NCI-H1694 (cell line): Measurements from ENCODE around the gene CIC.

Source experiments
- DNase-seq: peaks from one replicate; lab custom pipeline; 2025; lab: John Stamatoyannopoulos, UW

CIC gene

DNA sequence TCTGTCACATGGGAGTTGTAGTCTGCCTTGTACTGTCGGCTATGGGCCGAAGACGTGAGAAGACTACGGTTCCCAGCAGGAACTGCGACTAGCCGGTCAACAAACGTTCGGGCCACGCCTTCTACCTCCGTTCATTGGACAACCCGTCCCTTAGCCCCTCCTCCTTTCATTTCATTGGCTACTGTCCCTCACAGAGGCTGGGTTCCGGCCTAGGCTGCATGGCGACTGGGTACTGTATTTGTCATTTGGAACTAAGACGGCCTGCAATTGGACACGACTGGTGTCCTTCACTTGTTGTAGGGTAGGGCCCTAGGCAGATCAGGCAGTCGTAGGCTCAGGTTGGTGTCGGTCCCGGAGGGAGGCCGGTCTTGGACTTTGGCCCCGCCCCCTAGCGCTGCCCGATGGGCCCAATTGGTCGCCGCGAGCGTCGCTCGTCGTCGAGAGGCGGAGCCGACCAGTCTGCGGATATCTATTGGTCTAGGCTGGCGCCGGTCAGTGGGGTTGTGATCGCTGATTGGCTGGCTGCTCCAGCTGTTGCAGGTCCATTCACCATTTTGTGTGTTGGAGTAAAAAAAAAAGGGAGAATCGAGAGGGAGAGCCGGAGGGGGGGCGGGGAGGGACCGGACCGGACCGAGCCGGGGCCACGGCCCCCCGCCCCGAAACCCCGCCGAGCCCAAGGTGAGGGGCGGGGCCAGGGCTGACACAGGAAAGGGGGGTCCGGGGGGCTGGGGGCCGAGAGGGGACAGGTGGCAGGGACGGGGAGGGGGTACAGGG, at the start of gene CIC:
Gene CIC (plus strand): TSS at position 549 of the 774 bp plus-strand sequence. CDS start 2,532 bp downstream, outside the sequence.
- peak; percentile 100 for DNase-seq

DNA sequence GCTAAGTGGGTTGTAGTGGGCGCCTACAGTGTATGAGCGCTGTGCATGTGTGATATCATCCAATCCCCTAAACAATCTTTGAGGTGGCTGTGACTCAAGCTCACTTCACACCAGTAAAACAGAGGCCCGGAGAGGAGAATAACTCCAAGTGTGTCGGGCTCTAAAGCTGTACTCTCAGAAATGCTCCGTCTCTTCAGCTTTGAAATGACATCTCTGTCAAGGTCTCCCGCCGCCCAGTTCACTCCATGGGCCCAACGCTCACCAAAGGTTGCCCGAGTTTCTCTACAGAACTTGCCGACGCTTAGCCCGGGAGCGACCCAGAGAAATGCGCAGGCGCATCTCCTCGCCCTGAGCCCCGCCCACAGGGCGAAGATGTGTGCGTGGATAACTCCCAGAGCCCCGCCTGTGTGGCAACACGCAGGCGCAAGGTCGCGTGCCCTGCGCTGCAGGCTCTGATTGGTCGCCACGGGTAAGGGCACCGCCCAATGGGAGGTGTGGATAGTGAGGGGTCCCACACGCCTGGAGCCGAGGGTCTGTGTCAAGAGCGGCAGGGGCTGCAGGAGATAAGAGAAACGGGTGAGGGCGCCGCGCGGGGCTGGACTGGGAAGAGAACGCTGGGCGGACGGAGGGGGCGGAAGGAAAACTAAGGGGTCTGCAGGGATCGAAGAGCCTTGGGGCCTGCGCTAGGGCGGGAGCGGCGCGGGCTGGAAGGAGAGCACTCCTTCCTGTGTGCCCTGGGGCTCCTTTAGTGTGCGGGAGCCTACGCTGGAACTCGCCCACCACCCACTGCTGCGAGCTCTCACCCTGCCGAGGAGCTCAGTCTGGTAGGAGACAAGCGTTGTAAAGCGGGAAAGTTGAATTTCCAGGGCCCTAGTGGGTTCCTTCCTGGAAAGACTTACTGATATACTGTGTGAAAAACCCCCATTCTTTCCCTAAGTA, 49.0 kb upstream of the CIC start, which contains the start of gene ZNF526:
Gene ZNF526 (plus strand): TSS at position 501 of the 939 bp plus-strand sequence. CDS start 4,092 bp downstream, outside the sequence.
- peak; percentile 97 for DNase-seq

DNA sequence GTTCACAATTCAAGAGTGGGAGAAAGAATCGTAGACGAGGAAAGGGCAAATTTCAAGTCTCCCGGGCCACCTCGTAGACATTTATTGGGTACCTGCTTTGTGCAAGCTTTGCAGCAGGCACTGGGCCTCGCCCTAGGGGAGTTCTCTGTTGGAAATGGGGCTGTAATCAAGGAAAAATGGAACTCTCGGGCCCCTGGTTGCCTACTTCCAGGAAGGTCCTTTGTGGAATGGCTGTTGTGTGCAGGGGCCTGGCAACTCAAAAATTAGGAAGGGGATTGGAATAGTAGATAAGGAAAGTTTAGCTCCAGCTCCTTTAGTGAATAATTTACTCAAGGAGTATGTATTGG, 48.3 kb upstream of the CIC start:
- DNase-seq: no peak

DNA sequence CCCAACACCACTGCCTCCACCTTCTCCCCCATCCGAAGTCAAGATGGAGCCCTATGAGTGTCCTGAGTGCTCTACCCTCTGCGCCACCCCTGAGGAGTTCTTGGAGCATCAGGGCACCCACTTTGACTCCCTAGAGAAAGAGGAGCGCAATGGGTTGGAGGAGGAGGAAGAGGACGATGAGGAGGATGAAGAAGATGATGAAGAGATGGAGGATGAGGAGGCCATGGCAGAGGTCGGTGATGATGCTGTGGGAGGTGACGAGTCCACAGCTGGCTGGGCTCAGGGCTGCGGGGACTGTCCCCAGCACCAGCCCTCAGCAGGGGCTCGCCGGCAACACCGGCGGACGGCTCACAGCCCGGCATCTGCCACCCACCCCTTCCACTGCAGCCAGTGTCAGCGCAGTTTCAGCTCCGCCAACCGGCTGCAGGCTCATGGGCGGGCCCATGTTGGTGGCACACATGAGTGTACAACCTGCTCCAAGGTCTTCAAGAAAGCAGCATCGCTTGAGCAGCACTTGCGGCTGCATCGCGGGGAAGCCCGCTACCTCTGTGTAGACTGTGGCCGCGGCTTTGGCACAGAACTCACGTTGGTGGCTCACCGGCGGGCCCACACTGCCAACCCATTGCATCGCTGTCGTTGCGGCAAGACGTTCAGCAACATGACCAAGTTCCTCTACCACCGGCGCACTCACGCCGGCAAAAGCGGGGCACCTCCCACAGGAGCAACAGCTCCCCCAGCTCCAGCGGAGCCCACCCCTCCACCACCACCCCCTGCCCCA, 43.9 kb upstream of the CIC start:
- DNase-seq: no peak

DNA sequence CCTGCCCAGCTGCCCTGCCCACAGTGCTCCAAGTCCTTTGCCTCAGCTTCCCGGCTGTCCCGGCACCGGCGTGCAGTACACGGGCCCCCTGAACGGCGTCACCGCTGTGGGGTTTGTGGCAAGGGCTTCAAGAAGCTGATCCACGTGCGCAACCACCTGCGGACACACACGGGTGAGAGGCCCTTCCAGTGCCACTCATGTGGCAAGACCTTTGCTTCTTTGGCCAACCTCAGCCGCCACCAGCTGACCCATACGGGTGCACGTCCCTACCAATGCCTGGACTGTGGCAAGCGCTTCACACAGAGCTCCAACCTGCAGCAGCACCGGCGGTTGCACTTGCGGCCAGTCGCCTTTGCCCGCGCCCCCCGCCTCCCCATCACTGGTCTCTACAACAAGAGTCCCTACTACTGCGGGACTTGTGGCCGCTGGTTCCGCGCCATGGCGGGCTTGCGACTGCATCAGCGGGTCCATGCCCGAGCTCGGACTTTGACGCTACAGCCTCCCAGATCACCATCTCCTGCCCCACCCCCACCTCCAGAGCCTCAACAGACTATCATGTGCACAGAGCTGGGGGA, 43.2 kb upstream of the CIC start:
- DNase-seq: no peak

DNA sequence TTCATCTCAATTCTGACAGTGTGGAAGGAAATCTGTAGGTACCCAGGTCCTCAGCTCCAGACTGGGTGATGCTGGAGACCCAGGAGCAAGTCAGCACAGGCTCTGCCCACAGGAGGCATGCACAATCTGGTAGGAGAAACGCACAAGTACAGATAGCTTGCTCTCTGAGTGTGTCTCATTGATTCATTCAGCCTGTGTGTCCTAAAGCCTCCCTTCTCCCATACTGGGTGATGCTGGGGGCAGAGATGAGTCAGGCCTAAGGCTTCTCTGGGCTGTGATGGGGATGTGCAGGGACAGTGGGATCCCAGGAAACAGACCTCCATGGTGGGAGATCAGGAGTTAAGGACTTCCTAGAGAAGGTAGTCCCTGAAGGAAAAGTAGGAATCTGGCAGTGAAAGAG, 42.2 kb upstream of the CIC start:
- no peak for DNase-seq

DNA sequence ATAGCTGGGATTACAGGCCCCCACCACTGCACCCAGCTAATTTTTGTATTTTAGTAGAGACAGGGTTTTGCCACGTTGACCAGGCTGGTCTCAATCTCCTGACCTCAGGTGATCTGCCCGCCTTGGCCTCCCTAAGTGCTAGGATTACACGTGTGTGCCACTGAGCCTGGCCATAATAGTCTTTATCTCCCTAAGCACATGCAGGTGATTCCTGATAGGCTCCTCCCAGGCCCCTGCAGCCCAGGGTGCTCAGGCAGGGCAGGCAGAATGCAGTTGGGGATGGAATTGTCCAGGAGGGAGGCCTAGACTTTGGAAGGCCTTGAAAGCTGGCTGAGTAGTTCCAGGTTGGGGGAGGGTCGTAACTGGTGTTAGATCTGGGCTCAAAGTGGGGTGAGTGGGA, 40.4 kb upstream of the CIC start:
- no peak for DNase-seq

DNA sequence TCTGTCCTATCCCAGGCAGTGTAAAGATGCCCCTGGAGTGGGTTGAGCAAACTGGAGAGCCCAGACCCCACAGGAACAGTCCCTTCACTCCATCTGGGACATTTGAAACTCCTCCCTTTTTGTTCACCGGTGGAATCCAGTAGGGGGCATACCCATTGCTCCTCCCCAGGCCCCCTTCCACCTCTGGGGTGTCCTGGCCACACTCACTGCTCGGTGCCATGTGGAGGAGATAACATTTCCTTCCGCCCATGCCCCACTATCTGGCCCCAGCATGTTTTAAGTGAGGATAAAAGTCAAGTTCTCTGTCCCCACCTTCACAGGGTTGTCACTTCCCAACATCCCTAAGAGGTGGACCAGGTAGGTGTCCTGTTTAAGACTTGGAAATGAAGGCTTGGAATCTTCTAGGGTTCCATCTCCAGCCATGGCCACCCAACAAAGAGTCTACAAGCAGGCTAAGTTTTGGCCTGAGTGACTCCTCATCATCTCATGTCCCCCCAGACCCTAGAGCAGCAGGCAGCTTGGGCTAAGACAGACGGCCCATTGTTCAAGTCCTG, 39.7 kb upstream of the CIC start:
- no peak for DNase-seq

DNA sequence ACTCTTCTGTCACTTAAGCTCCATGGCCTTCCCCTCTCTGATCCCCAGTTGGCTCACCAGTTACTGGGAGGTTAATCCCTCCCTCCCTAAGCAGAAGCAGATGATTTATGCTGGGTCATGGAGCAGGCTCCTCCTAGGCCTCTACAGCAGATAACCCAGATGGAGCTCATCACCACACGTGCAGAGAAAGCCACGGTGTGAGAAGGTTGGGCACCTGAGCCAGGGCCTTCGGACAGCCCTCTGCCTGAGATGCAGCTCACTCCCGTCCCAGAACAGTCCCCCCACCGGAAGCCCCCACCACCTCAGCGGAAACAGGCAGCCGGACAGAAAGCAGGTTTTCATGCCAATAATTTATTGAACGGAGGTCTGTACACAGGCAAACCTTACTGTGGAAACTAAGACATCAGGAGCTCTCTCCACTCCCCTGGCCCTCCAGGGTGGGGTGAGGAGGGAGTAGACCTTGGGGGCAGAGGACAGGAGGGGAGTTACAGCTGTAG, 39.1 kb upstream of the CIC start:
- DNase-seq: no peak

DNA sequence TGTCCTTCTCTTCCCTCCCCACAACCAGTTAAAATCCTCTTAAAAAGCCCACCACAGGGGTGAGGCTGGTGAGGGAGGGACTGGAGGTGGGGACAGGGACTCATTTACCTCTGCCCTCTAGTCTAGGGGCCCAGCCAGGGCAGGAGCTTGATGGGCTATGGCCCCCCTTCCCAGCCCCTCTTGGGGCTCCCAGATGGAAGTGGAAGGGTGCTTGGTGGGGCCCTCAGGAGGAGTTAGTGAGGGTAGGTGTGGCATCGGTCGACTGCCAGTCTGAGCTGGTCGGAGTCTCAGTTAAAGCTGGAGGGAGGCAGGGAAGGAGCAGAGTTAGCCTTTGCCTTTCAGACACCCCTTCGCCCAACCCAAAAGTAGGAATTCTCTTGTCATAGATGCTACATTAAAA, 38.5 kb upstream of the CIC start:
- DNase-seq: no peak

DNA sequence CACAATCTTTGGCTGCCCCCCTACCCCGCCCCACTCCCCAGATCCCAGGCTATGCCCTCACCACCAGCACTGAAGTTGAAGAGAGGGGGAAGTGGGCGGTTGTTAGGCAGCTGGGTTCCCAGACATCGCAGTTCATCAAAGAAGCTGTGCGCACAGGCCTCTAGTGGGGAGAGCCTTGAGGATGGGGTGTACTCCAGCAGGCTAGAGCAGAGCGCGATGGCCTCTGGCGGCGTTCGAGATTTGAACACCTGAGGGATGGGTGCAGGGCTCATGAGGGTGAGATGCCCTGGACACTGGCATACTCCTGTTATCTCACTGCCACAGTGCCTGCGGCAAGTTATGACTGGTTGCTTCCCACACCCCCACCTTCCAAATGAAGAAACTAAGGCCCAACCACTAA, 36.6 kb upstream of the CIC start:
- no peak for DNase-seq

DNA sequence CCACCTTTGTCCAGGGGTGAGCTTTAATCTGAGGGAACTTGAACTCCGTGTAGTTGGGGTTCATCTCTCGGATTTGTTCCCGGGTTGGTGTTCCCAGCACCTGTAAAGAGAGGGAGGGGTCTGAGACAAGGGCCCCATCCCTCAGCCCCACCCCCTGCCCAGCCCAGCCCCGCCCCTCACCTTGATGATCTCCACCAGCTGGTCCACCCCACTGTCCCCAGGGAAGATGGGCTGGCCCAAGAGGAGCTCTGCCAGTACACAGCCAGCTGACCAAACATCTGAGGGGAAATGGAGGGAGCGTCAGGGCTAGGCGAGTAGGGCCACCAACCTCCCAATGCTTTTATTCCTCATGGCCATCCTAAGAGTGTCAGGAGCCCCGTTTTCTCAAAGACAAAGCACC, 35.9 kb upstream of the CIC start:
- no peak for DNase-seq

DNA sequence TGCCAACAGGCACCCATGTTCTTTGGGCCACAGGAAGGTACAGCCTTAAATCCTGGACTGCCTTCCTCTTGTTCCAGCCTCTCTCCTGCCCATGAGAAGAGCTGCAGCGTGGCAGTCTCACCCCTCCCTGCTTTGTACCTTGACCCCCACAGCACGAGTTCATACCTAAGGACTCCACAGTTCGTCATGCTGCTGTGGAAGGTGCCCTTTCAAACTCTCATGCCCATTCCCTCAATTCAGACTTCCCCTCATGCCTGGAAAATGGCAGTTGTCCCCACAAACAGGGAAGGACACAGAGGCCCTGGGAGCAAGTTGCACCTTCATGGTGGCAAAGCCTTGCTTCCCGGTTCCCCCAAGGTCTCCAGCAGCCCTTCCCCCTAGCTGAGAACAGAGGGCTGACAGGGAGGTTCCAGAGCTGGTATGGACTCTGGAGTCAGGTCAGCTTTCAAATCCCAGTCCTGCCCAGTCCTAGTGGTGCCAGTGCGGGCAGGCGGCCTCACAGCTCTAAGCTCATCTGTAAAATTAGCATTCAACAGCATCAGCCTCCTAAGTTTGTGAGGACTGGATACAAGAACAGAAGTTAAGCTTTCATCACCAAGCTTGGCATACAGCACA, 35.3 kb upstream of the CIC start:
- DNase-seq: no peak

DNA sequence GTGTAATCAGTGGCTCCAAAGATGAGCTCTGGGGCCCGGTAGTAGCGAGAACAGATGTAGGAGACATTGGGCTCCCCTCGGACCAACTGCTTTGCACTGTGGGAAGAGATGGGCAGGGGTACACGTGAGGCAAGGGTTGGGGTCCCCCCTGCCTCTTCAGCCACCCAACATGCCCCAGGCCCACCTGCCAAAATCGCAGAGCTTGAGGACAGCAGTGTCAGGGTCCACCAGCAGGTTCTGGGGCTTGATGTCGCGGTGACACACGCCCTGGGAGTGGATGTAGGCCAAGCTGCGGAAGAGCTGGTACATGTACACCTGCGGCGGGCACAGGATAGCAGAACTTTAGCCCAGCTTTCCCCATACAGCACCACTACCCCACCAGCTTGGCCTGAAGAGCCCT, 34.7 kb upstream of the CIC start:
- DNase-seq: no peak

DNA sequence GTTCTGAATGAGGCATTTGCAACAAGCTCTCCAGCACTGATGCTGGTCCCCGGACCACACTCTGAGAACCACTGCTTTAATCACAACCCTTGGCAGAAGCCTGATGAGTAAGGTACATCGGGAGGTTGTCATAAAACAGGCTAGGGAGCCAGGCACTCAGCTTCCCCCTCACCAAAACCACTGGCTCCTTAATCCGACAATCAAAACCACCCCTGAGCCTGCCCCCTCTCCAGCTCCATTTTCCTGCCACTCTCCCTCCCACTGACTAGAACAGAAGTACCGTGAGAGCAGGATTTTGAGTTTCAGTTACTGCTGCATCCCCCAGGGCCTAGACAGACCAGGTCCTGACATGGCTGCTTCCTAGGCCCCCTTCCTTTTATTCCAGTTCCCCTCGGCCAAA, 33.9 kb upstream of the CIC start:
- DNase-seq: no peak

DNA sequence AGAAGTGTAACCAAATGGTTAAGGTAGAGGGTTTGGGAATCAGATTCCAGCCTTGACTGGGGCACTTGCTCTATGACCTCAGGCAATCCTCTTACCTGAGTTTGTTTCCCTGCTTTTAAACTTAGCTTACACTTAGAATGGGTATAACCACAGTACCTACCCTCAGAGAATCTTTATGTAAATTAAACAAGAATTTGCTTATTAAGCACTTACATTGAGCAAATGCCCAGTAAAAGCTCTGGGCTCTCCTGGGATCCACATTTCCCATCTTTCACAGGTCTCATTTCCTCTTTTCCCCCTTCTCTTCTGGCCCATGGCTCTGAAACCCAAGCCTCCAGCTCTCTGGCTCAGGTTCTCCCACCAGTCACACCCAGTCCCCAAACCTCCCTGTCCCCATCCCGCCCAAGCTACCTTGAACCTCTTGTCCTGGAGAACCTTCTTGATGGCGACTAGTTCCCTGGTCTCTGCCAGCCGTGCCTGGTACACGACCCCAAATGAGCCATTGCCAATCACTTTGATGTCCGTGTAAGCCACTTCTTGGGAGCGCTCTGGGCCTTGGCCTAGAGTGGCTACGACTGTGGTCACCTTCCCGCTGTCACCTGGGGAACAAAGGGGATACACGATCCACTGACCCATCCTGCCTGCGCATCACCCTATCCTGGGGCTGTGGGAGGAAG, 29.4 kb upstream of the CIC start:
- DNase-seq: no peak

DNA sequence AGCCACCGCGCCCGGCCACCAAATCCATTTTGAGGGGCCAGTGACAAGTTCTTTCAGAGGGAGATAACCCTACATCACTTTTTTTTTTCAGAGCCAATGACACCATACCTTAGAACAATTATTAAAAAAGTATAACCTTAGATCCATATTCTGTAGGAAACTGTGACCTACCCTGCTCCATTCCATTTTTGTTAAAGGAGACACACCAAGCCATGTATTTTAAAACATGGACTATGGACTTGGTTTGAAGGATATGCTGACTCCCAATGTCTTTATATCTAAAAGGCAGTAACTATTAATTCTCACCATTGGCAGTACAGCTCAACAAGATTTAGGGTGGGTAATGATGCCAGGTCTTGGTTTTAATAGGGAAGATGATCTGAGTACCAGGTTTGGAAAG, 27.8 kb upstream of the CIC start:
- no peak for DNase-seq

DNA sequence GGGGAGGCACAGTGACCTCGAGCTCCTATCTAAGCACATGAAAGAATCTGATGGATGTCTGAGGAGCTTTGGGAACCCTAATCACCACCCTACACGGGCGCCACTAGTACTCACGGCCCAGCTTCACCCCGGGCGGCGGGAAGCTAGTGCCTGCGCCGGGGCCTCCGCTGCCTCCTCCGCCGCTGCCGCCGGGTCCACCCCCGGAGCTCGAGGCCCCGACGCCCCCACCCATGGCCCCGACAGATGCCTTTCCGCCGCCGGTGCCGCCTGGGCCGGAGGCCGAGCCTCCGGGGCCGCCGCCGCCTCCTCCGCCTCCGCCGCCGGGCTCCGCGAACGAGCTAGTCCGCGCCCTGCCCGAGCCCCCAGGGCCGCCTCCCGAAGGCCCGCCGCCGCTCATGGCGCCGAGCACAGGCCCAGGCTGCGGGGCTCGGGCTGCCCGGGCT, 27.0 kb upstream of the CIC start:
- no peak for DNase-seq

DNA sequence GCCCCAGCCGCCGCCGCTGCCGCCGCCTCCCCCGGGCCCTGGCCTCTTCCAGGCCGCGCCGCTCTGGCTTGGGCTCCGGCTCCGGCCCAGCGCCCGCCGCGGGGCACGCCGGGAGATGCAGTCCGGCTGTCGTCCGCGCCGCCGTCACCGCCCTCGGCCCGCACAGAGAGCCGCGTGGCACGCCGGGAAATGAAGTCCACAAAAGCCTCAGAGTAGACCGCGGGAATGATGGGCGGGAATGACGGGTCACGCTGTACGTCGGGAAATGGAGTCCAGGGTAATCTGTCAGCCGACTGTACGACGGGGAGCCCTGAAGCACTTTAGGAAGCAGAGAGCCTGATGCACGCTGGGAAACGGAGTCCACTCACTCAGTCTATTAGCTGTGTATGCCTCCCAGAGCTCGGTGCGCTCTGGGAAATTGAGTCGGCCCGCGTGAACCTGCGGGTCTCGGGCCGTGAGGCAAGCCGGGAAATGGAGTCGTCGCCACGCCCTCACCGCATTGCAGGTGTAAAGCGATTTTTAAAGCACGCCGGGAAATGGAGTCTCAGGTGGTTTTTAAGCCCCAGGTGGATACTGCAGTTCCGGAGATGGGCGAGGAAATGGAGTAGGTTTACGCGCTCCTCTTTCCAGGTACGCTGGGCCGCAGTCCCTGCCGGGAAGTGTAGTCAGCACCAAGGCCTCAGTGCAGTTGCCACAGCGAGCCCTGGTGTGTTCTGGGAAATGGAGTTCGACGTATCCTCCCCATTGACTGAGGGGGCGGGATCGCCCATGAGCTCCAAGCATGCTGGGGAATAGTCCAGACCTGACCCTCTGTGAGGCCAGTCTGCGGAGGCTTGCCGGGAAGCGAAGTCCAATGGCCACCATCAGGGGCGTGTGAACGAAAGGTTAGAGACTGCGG, 26.3 kb upstream of the CIC start, which contains the start of gene GSK3A:
Gene GSK3A (minus strand): TSS at position 91 of the 898 bp plus-strand sequence. CDS start 137 bp downstream, outside the sequence.
- DNase-seq: peak; percentile 99
